Activated CD8-positive, alpha-beta memory T cell treated with anti-CD3 and anti-CD28 coated beads, Interleukin-2, amount 10 ng/mL, durations not matched to agents 7 days and 5 days (primary cell): ENCODE data around the gene ARHGAP42. TPM values are rescaled to one million over a fixed set of nuclear protein-coding genes. Genes with fewer than 3 reads are reported as not detected.
A peak's percentile ranks its signal among the peaks of the same experiment; 100 is the strongest.
"Not testable (repeated sequence)": the region's sequence is repeated elsewhere in the genome, so short reads cannot be mapped to it uniquely, and the experiment has no call there.

ENCODE experiments used
- ATAC-seq: fragments of 150-1000 bp; cut with Tn5 transposase; one replicate; pipeline ENCODE4 v1.10.0; 2021; ENCODE audit warnings: moderate library complexity
- CTCF ChIA-PET: fragments of 350-600 bp; sonication (Branson Sonifier 250); formaldehyde crosslinking; loops from one replicate; lab custom pipeline; 2021; ENCODE audit warnings: antibody characterized with exemption; lab: Charles Lee
- DNase-seq: peaks from one replicate; pipeline ENCODE4 v3.0.0-alpha.2; 2020
- H3K27ac Mint-ChIP-seq: one replicate; pipeline ENCODE4 v1.8.0; 2021; ENCODE audit warnings: mild to moderate bottlenecking, mixed read lengths
- H3K27me3 Mint-ChIP-seq: one replicate; pipeline ENCODE4 v1.8.0; 2021; ENCODE audit warnings: mixed read lengths
- H3K36me3 Mint-ChIP-seq: one replicate; pipeline ENCODE4 v1.8.0; 2021; ENCODE audit warnings: mild to moderate bottlenecking, mixed read lengths
- H3K4me1 Mint-ChIP-seq: one replicate; pipeline ENCODE4 v1.8.0; 2021; ENCODE audit warnings: mixed read lengths
- H3K4me3 Mint-ChIP-seq: one replicate; pipeline ENCODE4 v1.8.0; 2021; ENCODE audit warnings: mild to moderate bottlenecking, moderate library complexity, mixed read lengths
- H3K9me3 Mint-ChIP-seq: one replicate; pipeline ENCODE4 v1.8.0; 2022; ENCODE audit warnings: low read depth, mixed read lengths
- total RNA-seq, 2 experiments: library from RNA; stranded (reverse); gene quantifications; one replicate each; pipeline ENCODE4 v1.2.3, GENCODE V29; 2021

The ARHGAP42 gene
- total RNA-seq: under 1 TPM in 1 of 2 experiments, not detected in 1; 0.61 TPM

- ATAC-seq: peak; percentile 76
- Mint-ChIP-seq H3K4me3 (peak within 1 kb of the TSS; percentile 61), H3K36me3 (no peaks in the 10 kb centered on the region), H3K27ac (no peak within 1 kb of the TSS), H3K9me3 (no peaks in the 10 kb centered on the region), H3K4me1 (peaks cover 11% of the 10 kb centered on the region), H3K27me3 (peaks cover 26% of the 10 kb centered on the region)
- peak; percentile 42 for DNase-seq
- CTCF ChIA-PET: interaction anchor here (0.9 kb wide), 1 partner anchor 22 kb away, joined by 3 read pairs; no protein-coding TSS in a partner anchor
Measured at GRCh38 chr11:100687054-100687629, at the start of gene ARHGAP42. Gene ARHGAP42, plus strand, starts transcription at chr11:100687288. Its CDS starts 391 bp downstream, at chr11:100687679.

GRCh38 chr11:100637706-100638105 is 49.4 kb upstream of the ARHGAP42 start:
- H3K27ac Mint-ChIP-seq: no peak overlapping the region
- CTCF ChIA-PET: no interaction called here
- H3K36me3 Mint-ChIP-seq: no peaks in the 10 kb centered on the region
- DNase-seq: no peak
- H3K27me3 Mint-ChIP-seq: no peaks in the 10 kb centered on the region
- H3K4me3 Mint-ChIP-seq: no peak overlapping the region
- H3K4me1 Mint-ChIP-seq: no peaks in the 10 kb centered on the region
- peaks cover 3% of the 10 kb centered on the region for H3K9me3 Mint-ChIP-seq
- ATAC-seq: no peak

GRCh38 chr11:100638648-100639047 is 48.4 kb upstream of the ARHGAP42 start:
- H3K27ac Mint-ChIP-seq: no peak overlapping the region
- H3K36me3 Mint-ChIP-seq: no peaks in the 10 kb centered on the region
- H3K4me1 Mint-ChIP-seq: no peaks in the 10 kb centered on the region
- H3K4me3 Mint-ChIP-seq: no peak overlapping the region
- ATAC-seq (no peak), DNase-seq (no peak)
- CTCF ChIA-PET: no interaction called here
- peaks cover 3% of the 10 kb centered on the region for H3K9me3 Mint-ChIP-seq
- no peaks in the 10 kb centered on the region for H3K27me3 Mint-ChIP-seq

- no peaks in the 10 kb centered on the region for H3K36me3 Mint-ChIP-seq
- H3K27ac Mint-ChIP-seq: no peak overlapping the region
- no peak overlapping the region for H3K4me3 Mint-ChIP-seq
- CTCF ChIA-PET: no interaction called here
- no peak for DNase-seq
- no peaks in the 10 kb centered on the region for H3K4me1 Mint-ChIP-seq
- no peak for ATAC-seq
- peaks cover 2% of the 10 kb centered on the region for H3K9me3 Mint-ChIP-seq
- no peaks in the 10 kb centered on the region for H3K27me3 Mint-ChIP-seq
Measured at GRCh38 chr11:100639140-100639539, 47.9 kb upstream of the ARHGAP42 start.

- CTCF ChIA-PET: no interaction called here
- peaks cover 2% of the 10 kb centered on the region for H3K9me3 Mint-ChIP-seq
- H3K27me3 Mint-ChIP-seq: no peaks in the 10 kb centered on the region
- DNase-seq: no peak
- H3K4me3 Mint-ChIP-seq: no peak overlapping the region
- H3K4me1 Mint-ChIP-seq: no peaks in the 10 kb centered on the region
- ATAC-seq: no peak
- H3K27ac Mint-ChIP-seq: no peak overlapping the region
- H3K36me3 Mint-ChIP-seq: no peaks in the 10 kb centered on the region
Measured at GRCh38 chr11:100640071-100640470, 47.0 kb upstream of the ARHGAP42 start.

GRCh38 chr11:100640646-100641045 is 46.4 kb upstream of the ARHGAP42 start:
- Mint-ChIP-seq H3K4me3 (no peak overlapping the region), H3K27ac (no peak overlapping the region), H3K36me3 (no peaks in the 10 kb centered on the region), H3K9me3 (peaks cover 2% of the 10 kb centered on the region), H3K27me3 (no peaks in the 10 kb centered on the region), H3K4me1 (no peaks in the 10 kb centered on the region)
- no peak for ATAC-seq
- DNase-seq: no peak
- CTCF ChIA-PET: no interaction called here

GRCh38 chr11:100641456-100641855 is 45.6 kb upstream of the ARHGAP42 start:
- Mint-ChIP-seq H3K27me3 (no peaks in the 10 kb centered on the region), H3K4me3 (no peak overlapping the region), H3K36me3 (no peaks in the 10 kb centered on the region), H3K4me1 (no peaks in the 10 kb centered on the region), H3K9me3 (no peaks in the 10 kb centered on the region), H3K27ac (no peak overlapping the region)
- DNase-seq (no peak), ATAC-seq (no peak)
- CTCF ChIA-PET: no interaction called here

- H3K9me3 Mint-ChIP-seq: peaks cover 5% of the 10 kb centered on the region
- no peaks in the 10 kb centered on the region for H3K4me1 Mint-ChIP-seq
- H3K27ac Mint-ChIP-seq: no peak overlapping the region
- CTCF ChIA-PET: no interaction called here
- no peaks in the 10 kb centered on the region for H3K27me3 Mint-ChIP-seq
- DNase-seq (no peak), ATAC-seq (no peak)
- no peak overlapping the region for H3K4me3 Mint-ChIP-seq
- H3K36me3 Mint-ChIP-seq: no peaks in the 10 kb centered on the region
Measured at GRCh38 chr11:100646545-100646944, 40.5 kb upstream of the ARHGAP42 start.

GRCh38 chr11:100647861-100648260 is 39.2 kb upstream of the ARHGAP42 start:
- Mint-ChIP-seq H3K36me3 (no peaks in the 10 kb centered on the region), H3K4me3 (no peak overlapping the region), H3K9me3 (peaks cover 16% of the 10 kb centered on the region), H3K27ac (no peak overlapping the region), H3K4me1 (no peaks in the 10 kb centered on the region), H3K27me3 (no peaks in the 10 kb centered on the region)
- no peak for DNase-seq
- CTCF ChIA-PET: no interaction called here
- no peak for ATAC-seq

- Mint-ChIP-seq H3K27ac (no peak overlapping the region), H3K4me3 (no peak overlapping the region), H3K27me3 (no peaks in the 10 kb centered on the region), H3K4me1 (no peaks in the 10 kb centered on the region), H3K9me3 (no peaks in the 10 kb centered on the region), H3K36me3 (no peaks in the 10 kb centered on the region)
- DNase-seq (no peak), ATAC-seq (no peak)
- CTCF ChIA-PET: no interaction called here
Measured at GRCh38 chr11:100663583-100663982, 23.5 kb upstream of the ARHGAP42 start.

- CTCF ChIA-PET: no interaction called here
- no peak for ATAC-seq
- H3K27me3 Mint-ChIP-seq: no peaks in the 10 kb centered on the region
Measured at GRCh38 chr11:100663996-100664395, 23.1 kb upstream of the ARHGAP42 start.

GRCh38 chr11:100666816-100667215 is 20.3 kb upstream of the ARHGAP42 start:
- DNase-seq, ATAC-seq, H3K4me3 Mint-ChIP-seq, H3K4me1 Mint-ChIP-seq, H3K27ac Mint-ChIP-seq, CTCF ChIA-PET, H3K27me3 Mint-ChIP-seq, H3K9me3 Mint-ChIP-seq, H3K36me3 Mint-ChIP-seq: not testable (repeated sequence)

More at GRCh38 chr11:100663996-100664395, 23.1 kb upstream of the ARHGAP42 start:
- Mint-ChIP-seq H3K9me3 (no peaks in the 10 kb centered on the region), H3K27ac (no peak overlapping the region), H3K4me1 (no peaks in the 10 kb centered on the region), H3K36me3 (no peaks in the 10 kb centered on the region), H3K4me3 (no peak overlapping the region)
- no peak for DNase-seq

- CTCF ChIA-PET: no interaction called here
- no peaks in the 10 kb centered on the region for H3K27me3 Mint-ChIP-seq
- no peak overlapping the region for H3K4me3 Mint-ChIP-seq
- H3K27ac Mint-ChIP-seq: no peak overlapping the region
- no peaks in the 10 kb centered on the region for H3K36me3 Mint-ChIP-seq
- H3K9me3 Mint-ChIP-seq: no peaks in the 10 kb centered on the region
- ATAC-seq (no peak), DNase-seq (no peak)
- H3K4me1 Mint-ChIP-seq: no peaks in the 10 kb centered on the region
Measured at GRCh38 chr11:100667449-100667848, 19.6 kb upstream of the ARHGAP42 start.

GRCh38 chr11:100670140-100670539 is 16.9 kb upstream of the ARHGAP42 start:
- Mint-ChIP-seq H3K9me3 (no peaks in the 10 kb centered on the region), H3K27ac (no peak overlapping the region), H3K4me1 (no peaks in the 10 kb centered on the region), H3K36me3 (no peaks in the 10 kb centered on the region), H3K27me3 (no peaks in the 10 kb centered on the region), H3K4me3 (no peak overlapping the region)
- ATAC-seq (no peak), DNase-seq (no peak)
- CTCF ChIA-PET: no interaction called here
